ENCODE results near the gene TNPO3.
"Not testable (repeated sequence)": the region's sequence is repeated elsewhere in the genome, so short reads cannot be mapped to it uniquely, and the experiment has no call there.

TNPO3 gene

DNA sequence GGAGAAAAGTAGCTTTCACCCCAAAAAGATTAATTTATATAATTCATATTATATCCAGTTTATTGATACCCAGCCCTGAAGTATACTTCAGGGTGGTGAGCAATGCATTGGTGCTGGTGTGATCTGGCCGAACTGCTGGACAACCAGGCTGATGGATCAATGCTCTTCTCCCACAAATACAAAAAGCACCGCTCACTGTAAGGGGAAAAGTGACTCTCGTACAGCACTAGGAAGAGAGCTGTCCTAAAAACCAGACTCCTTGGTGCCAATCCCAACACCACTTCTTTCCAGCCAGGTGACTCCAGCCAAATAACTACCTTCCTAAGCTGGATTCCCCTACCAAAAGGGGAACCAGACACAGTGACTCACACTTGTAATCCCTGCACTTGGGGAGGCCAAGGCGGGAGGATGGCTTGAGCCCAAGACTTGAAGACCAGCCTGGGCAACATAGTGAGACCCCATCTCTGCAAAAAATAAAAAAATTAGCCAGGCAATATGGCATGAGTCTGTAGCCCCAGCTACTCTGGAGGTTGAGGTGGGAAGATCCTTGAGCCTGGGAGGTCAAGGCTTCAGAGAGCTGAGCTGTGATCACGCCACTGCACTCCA lies 13.1 kb upstream of the TNPO3 start:
- no peak for DNase-seq

GRCh38 chr7:129067132-129067561 lies 12.2 kb upstream of the TNPO3 start:
- DNase-seq: not testable (repeated sequence)

DNA sequence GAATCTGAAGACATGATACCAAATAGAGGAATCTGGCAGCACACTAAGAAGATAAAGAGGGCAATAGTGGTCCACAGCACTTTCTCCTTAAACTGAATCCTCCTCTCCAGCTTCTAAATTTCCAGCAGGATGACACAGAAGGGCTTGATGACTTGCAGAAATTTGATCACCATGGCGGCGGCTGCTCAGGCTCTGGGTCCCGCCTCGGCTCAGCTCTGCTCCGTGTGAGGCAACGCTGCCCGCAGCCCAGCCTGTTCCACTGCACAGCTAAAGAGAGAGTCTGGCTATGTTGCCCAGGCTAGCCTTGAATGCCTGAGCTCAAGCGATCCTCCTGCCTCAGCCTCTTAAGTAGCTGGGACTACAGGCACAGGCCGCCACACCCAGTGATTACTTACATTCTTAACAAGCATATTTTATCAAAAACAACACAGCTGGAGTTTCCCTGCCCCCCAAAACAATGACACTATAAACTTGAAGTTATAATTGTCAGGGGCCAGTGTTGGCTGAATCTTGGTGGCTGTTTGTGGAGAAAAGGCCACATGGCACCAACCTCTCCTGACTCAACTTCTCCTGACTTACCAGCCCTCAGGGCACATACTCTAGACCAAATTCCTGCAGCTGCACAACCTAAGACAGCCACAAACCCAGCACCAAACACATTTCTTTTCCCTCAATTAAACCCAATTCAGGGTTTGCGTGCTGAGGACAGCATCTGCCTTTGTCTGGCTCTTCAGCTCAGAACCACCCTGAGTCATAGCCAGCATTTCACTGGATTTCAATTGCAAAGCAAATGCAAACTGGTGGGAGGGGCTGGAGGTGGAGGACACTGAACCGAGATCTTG lies 11.6 kb upstream of the TNPO3 start:
- DNase-seq: no peak

DNA sequence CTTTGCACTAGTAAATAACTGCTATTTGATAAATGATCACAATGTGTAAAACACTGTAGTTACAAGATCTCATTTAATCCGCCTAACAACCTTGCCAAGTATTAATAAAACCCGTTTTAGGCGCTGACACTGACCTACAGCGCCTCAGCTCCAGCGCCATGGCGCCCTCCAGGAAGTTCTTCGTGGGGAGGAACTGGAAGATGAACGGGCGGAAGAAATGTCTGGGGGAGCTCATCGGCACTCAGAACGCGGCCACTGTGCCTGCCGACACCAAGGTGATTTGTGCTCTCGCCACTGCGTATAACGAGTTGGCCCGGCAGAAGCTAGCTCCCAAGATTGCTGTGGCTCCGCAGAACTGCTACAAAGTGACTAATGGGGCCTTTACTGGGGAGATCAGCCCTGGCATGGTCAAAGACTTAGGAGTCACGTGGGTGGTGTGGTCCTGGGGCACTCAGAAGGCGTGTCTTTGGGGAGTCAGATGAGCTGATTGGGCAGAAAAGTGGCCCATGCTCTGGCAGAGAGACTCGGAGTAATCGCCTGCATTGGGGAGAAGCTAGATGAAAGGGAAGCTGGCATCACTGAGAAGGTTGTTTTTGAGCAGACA lies 1.1 kb upstream of the TNPO3 start:
- DNase-seq: no peak

DNA sequence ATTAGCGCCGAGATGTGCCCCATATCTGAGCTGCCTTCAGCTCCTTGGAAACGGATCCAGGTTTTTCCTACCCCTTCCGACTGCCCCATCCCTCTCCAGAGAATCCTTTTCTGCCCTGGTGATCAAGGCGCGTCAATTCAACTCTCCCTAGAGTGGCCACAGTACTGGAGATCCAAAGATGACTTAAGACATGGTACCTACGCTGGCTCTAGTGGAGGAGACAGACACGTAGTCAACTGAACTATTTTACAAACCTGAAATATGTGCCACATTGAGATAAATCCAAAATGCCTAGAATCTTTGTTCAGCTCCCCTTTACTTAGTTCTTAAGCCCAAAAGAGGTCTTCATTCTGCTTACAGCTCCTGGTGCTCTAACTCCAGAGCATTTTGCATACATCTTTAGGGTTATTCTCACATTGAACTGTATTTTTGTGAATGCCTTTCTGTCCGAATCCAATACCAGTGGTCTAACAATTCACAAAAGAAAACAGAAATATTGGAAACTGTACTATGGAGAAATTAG lies 444 bp upstream of the TNPO3 start:
- no peak for DNase-seq

- no peak for DNase-seq
Observed at GRCh38 chr7:129053938-129054437, 923 bp downstream of the TNPO3 start.

DNA sequence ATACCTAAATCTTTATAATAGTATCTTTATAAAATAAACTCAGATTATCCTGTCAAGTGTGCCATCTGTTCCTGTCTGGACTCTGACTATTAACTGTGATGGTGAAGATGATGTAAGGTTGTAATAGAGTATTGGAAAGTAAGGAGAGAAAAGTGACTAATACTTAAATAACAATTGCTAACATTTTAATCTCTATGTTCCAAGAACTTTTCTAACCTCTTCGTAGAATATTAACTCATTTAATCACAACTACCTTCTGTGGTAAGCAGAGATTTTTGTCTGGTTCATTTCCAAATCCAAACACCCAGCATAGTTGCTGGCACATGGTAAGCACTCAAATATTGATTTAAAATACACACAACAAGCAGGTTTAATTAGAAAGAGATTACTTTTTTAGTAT lies 2.5 kb downstream of the TNPO3 start:
- no peak for DNase-seq

GRCh38 chr7:129051459-129051858 lies 3.5 kb downstream of the TNPO3 start:
- DNase-seq: not testable (repeated sequence)

DNA sequence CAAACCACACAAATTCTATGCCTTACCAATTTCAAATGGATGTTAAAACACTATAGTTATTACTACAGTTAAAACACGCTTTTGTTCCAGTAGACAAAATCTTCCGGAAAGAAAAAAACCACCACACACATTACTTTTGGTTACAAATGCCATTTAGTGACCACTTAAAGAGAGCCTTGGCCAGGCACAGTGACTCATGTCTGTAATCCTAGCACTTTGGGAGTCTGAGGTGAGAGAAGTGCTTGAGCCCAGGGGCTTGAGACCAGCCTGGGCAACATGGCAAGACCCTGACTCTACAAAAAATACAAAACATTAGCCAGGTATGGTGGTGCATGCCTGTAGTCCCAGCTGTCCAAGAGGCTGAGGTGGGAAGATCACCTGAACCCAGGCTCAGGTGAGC lies 7.2 kb downstream of the TNPO3 start:
- DNase-seq: no peak

DNA sequence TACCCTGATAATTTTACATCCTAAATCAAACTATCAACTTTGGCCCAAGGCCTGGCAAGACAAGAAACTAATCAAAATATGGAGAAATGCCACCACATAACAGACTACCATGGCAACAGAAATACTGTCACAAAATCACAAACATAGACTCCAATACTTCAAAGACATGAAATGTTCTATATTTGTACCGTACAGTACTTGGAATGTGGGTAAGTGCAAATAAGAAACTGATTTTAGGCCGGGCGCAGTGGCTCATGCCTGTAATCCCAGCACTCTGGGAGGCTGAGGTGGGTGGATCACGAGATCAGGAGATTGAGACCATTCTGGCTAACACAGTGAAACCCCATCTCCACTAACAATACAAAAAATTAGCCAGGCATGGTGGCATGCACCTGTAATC lies 9.2 kb downstream of the TNPO3 start:
- no peak for DNase-seq

DNA sequence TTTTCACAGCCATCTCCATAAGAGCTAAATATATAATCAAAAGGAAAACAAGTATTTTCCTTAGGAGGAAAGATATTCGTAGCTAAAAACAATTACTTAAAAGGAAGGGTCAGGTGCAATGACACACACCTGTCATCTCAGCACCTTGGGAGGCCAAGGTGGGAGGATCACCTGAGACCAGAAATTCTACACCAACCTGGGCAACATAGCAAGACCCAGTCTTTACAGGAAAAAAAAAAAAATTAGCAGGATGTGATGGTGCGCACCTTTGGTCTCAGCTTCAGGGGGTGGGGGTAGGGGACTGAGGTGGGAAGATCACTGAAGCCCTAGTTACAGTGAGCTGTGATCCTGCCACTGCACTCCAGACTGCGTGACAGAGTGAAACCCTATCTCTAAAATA lies 11.9 kb downstream of the TNPO3 start:
- no peak for DNase-seq

GRCh38 chr7:129041142-129042085 lies 13.5 kb downstream of the TNPO3 start:
- no peak for DNase-seq

DNA sequence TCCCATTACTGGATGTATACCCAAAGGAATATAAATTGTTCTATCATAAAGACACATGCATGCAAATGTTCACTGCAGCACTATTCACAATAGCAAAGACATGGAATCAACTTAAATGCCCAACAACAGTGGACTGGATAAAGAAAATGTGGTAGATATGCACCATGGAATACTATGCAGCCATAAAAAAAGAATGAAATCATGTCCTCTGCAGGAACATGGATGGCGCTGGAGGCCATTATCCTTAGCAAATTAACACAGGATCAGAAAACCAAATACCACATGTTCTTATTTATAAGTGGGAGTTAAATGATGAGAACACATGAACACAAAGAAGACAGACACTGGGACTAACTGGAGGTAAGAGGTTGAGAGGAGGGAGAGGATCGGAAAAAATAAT lies 16.4 kb downstream of the TNPO3 start:
- DNase-seq: not testable (repeated sequence)

- DNase-seq: no peak
Observed at GRCh38 chr7:129037585-129037984, 17.3 kb downstream of the TNPO3 start.

- DNase-seq: no peak
Observed at GRCh38 chr7:129032017-129032416, 22.9 kb downstream of the TNPO3 start.

- no peak for DNase-seq
Observed at GRCh38 chr7:129030440-129030839, 24.5 kb downstream of the TNPO3 start.

- DNase-seq: no peak
Observed at GRCh38 chr7:129024125-129024524, 30.8 kb downstream of the TNPO3 start.

DNA sequence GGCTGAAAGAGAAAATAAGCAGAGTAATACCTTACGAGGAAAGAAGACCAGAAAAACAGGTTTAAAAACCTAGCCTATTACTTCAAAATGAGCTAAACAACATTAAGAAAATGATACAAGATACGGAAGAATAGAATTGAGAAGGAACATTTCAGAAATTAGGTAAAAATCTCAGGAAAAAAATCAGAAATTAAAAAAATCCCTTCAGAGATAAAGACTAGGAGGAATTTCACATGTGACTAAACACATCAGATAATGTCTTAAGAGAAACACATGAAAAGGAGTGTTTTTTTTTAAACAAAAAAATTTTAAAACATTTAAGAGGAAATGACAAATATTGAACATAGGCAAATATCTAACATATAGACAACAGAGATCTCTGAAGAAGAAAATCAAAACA lies 33.3 kb downstream of the TNPO3 start:
- DNase-seq: no peak

DNA sequence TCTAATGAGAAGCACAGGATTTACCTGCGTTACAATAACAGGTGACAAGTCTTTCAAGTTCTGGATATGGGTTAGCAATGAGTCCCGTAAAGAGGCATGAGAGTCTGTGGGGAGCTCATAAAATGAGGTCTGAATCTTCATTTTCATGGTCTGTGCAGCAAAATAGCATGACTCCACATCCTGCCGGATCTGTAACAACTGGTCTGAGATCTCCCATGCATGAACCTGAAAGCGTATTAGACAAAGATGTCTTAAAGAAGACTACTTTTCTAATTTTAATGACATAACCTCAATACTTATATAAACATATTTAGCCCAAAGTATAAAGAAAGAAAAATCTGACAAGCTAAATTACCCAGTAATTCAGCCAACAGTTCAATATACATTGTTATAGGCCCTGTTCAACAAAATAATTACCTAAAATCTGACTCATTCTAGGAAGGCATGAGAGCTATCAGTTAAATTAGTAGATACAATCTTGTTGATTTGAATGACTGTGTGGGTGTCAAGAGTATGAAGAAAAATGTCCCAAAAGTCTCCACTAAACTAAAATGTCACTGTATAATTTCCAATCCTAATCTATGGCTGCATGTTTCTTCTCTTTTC lies 36.9 kb downstream of the TNPO3 start:
- DNase-seq: no peak

GRCh38 chr7:129017264-129017663 lies 37.6 kb downstream of the TNPO3 start:
- no peak for DNase-seq

DNA sequence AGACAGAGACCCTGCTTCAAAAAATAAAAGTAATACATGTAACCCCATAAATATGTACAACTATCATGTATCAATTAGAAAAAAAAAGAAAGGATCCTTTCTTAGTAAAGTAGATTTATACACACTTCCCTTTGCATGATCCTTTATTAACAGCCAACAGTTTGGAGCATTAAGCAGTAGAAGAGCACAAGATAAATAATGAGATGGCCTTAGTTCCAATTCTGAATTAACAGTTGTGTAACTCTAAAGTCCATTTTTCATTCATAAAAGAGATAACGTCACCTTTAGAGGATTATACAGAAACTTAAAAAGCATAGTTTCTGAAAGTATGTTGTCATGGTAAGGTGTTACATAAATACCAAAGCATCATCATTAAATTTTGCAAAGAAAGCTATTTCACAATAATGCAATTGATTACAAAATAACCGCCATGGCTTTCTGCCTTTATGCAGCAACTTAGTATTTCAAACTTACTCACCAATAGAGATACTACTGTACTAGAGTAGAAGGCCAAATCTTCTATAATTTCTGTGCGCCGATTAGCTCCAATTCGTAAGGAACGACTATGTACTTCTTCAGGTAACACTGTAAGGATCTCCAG lies 40.3 kb downstream of the TNPO3 start:
- no peak for DNase-seq
